SK-N-SH (cell line): ENCODE measurements around the gene PPP1R18.

Experiments
- CHD2 ChIP-seq: fragments of 150-350 bp; IDR thresholded peaks from 2 replicates; pipeline ENCODE4 v1.6.1; 2018; ENCODE audit warnings: low read length; ENCODE audit not compliant: partially characterized antibody
- CTCF ChIP-seq: fragments of 200-600 bp; sonication (generic); IDR thresholded peaks from 2 replicates; pipeline ENCODE4 v1.6.1; 2017; ENCODE audit warnings: antibody characterized with exemption, mild to moderate bottlenecking, moderate library complexity
- NFIC ChIP-seq: IDR thresholded peaks from 2 replicates; pipeline ENCODE4 v1.4.0; 2012; ENCODE audit warnings: borderline replicate concordance
- POLR2AphosphoS5 ChIP-seq: IDR thresholded peaks from 2 replicates; pipeline ENCODE4 v1.6.1; 2012; ENCODE audit warnings: low read depth, low read length
- REST ChIP-seq: IDR thresholded peaks from 2 replicates; pipeline ENCODE4 v1.6.1; 2012; ENCODE audit warnings: mild to moderate bottlenecking, low read depth, low read length, moderate library complexity
- RFX5 ChIP-seq: IDR thresholded peaks from 2 replicates; pipeline ENCODE4 v1.6.1; 2012; ENCODE audit warnings: mild to moderate bottlenecking, improper control_type of control experiment, low read length

- TF ChIP-seq CTCF (no peak), POLR2AphosphoS5 (peak; percentile 42; the same call in 1 of the 2 replicates), RFX5 (no peak), CHD2 (no peak), REST (no peak), NFIC (no peak)
Measured at GRCh38 chr6:30726506-30727413, 40.3 kb upstream of the PPP1R18 start.
